ENCODE results near the gene AFG3L2.

Gene AFG3L2

DNA sequence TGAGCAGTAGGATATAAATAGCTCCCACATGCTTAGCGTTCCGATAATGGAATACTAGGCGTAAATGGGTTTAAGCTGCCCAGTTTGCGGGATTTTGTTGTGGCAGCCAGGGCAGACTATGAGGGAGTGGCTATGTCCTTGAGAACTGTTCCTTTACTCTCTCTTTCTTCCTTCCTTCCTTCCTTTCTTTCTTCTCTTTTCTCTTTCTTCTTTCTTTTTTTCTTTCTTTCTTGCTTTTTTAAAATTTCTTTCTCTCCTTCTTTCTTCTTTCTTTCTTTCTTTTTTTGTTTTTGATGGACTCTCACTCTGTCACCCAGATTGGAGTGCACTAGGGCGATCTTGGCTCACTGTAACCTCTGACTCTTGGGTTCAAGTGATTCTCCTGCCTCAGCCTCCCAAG is 21.6 kb upstream of the AFG3L2 start:
- no peak for DNase-seq (ENCODE audit: low read depth)
- TF ChIP-seq, protein P1, sequence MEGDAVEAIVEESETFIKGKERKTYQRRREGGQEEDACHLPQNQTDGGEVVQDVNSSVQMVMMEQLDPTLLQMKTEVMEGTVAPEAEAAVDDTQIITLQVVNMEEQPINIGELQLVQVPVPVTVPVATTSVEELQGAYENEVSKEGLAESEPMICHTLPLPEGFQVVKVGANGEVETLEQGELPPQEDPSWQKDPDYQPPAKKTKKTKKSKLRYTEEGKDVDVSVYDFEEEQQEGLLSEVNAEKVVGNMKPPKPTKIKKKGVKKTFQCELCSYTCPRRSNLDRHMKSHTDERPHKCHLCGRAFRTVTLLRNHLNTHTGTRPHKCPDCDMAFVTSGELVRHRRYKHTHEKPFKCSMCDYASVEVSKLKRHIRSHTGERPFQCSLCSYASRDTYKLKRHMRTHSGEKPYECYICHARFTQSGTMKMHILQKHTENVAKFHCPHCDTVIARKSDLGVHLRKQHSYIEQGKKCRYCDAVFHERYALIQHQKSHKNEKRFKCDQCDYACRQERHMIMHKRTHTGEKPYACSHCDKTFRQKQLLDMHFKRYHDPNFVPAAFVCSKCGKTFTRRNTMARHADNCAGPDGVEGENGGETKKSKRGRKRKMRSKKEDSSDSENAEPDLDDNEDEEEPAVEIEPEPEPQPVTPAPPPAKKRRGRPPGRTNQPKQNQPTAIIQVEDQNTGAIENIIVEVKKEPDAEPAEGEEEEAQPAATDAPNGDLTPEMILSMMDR (conservative IDR thresholded peaks at IDR 0.05; ENCODE audit: low read depth, low read length): no peak
- no peak overlapping the region for H3K4me3 ChIP-seq (ENCODE audit: low read depth, low read length)

DNA sequence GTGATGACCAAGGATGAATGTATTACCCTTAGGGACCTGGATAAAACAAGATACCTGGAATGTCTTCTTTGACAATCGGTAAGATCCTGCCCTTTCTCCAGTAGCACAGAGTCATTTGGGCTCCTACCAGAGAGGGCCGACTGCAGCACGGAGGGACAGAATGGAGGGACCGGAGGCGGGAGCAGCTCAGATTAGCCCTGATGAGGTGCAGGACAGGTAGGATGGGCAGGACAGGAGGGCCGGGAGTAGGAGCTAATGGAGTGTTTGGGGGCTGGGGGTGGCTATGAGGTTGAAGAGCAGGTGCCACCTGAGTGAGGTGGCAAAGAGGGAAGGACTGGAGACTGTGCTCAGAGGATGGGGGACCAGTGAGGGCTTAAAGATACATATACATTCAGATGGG is 20.8 kb upstream of the AFG3L2 start:
- TF ChIP-seq, protein P1 (conservative IDR thresholded peaks at IDR 0.05; ENCODE audit: low read depth, low read length): no peak
- DNase-seq (ENCODE audit: low read depth): no peak

DNA sequence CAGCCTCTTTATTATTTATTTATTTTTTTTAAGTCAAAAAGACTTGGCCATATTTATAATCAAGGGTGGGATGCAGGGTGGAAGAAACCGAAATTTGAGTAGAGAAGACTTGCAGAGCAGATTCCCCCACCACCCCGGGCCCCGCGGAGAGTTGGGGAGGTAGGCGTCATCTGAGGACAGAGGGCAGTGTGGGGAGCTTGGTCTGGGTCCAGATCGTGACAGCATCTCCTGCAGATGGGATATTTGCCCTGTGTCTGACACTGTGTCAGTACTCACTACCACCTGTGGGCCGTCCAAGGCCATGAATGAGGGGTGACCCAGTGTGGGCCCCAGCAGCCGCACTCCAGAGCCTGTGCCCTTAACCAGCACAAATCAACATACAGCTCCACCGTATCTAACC is 20.2 kb upstream of the AFG3L2 start:
- TF ChIP-seq, protein P1 (conservative IDR thresholded peaks at IDR 0.05; ENCODE audit: low read depth, low read length): no peak

More for the DNA sequence above, 20.8 kb upstream of the AFG3L2 start:
- H3K4me3 ChIP-seq (ENCODE audit: low read depth, low read length): no peak overlapping the region

DNA sequence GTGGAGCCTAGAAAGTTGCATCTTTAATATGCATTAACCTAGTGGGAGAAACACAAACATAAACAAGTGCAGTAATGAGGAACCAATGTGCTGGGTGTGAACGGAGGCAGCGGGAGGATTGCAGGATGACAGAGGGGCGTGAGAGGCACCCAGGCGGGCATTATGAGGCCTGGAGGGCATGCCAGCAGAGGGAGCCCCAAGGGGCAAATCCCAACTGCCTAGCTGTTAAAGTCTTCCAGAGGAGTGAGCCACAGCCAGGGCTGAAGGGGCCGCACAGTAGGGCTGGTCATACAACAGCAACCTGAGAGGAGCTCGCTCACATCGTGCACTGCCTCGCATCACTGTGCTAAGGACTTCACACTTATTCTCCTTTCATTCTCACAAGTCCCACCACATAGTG is 17.4 kb upstream of the AFG3L2 start:
- TF ChIP-seq, protein P1 (conservative IDR thresholded peaks at IDR 0.05; ENCODE audit: low read depth, low read length): peak; percentile 62
- H3K4me3 ChIP-seq (ENCODE audit: low read depth, low read length): no peak overlapping the region
- peak; percentile 19 for DNase-seq (ENCODE audit: low read depth)

More for the DNA sequence above, 20.2 kb upstream of the AFG3L2 start:
- no peak overlapping the region for H3K4me3 ChIP-seq (ENCODE audit: low read depth, low read length)
- no peak for DNase-seq (ENCODE audit: low read depth)

DNA sequence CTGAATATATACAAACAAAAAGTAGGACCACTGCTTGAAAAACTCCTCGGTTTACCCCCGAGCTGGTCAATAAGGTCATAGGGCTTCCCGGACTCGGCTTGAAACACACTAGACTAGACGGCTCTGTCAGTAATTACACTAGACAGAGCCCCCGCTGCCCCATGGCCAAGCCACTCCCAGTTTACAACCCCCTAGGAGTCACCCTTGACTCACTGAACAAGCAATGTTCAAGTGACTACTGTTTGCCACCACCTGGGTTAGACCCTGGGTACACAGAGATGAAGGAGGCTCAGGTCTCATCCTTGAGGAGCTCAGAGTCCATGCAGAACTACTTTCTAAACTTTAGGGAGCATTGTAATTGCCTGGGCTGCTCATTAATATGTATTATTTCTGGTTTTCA is 17.0 kb upstream of the AFG3L2 start:
- TF ChIP-seq, protein P1 (conservative IDR thresholded peaks at IDR 0.05; ENCODE audit: low read depth, low read length): no peak
- DNase-seq (ENCODE audit: low read depth): no peak
- no peak overlapping the region for H3K4me3 ChIP-seq (ENCODE audit: low read depth, low read length)

DNA sequence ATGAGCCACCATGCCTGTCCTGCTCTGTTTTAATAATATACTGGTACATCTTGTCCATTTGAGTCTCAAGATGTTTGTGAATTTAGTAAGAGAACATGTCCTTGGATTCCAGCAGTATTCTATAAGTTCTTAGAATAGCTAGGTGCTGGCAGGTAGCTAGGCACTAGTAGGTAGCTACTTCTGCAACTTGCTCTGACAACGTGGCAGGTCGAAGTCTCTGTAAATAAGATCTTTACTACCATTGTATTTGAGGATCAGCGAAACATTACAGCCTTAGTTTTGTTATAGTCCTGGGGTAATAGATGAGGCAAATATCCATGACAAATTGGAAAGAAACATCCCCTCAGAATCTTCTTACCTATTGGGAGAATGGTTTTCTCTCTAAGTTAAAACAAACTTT is 16.5 kb upstream of the AFG3L2 start:
- no peak for DNase-seq (ENCODE audit: low read depth)
- TF ChIP-seq, protein P1 (conservative IDR thresholded peaks at IDR 0.05; ENCODE audit: low read depth, low read length): no peak
- no peak overlapping the region for H3K4me3 ChIP-seq (ENCODE audit: low read depth, low read length)

DNA sequence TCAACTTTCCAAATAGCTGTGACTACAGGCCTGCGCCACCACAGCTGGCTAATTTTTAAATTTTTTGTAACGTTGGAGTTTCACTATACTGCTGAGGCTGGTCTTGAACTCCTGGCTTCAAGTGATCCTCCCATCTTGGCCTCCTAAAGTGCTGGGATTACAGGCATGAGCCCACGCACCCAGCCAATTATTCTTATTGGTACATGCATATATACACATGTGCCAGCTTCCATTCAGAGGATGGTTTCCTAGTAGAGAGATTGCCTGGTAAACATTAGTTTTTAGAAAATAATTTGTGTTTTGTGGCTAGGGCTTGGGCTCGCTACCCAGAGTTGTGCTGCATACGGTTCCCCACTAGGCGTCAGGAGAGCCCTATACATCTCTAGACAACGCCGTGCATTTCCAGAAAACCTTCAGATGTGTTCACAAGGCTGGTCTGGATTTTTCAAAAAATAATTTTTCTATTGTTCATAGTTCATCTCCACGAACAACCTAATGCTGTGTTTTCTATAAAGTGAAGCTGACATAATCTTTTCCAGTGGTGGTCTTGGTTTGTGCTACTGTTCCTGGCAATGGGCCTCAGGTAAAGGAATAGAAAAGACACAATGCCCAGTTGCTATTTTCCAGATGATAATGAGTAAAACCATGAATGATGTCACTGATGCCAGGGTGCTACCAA is 14.6 kb upstream of the AFG3L2 start:
- TF ChIP-seq, protein P1 (conservative IDR thresholded peaks at IDR 0.05; ENCODE audit: low read depth, low read length): peak; percentile 98
- no peak overlapping the region for H3K4me3 ChIP-seq (ENCODE audit: low read depth, low read length)
- peak; percentile 87 for DNase-seq (ENCODE audit: low read depth)

Data from choroid plexus epithelial cell (primary cell).